ENCODE results near the gene SYNDIG1.

Gene SYNDIG1

DNA sequence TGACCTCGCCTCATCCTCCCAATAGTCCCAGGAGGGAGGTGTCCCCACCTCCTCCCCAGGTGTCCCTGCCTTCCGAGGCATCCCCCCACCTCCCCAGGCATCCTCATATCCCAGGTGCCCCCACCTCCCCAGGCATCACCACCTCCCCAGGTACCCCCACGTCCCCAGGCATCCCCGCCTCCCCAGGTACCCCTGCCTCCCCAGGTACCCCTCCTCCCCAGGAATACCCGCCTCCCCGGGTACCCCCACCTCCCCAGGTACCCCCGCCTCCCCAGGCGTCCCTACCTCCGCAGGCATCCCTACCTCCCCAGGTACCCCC is 198.9 kb downstream of the SYNDIG1 start:
- no peak for ATAC-seq (replicated peaks; ENCODE audit: extremely low read depth, poor library complexity, severe bottlenecking)
- H3K4me3 Mint-ChIP-seq, result no peak overlapping the region
- no peaks in the 10 kb centered on the region for H3K4me1 Mint-ChIP-seq
- no peaks in the 10 kb centered on the region for H3K36me3 Mint-ChIP-seq (ENCODE audit: insufficient read depth)
- H3K9me3 Mint-ChIP-seq, result no peaks in the 10 kb centered on the region
- H3K27ac Mint-ChIP-seq (ENCODE audit: low read depth), result no peak overlapping the region
- H3K27me3 Mint-ChIP-seq, result peaks cover 19% of the 10 kb centered on the region
- DNase-seq (ENCODE audit: low spot score in 2 of 2), result no peak

- H3K4me1 Mint-ChIP-seq, result no peaks in the 10 kb centered on the region
- ATAC-seq (replicated peaks; ENCODE audit: extremely low read depth, poor library complexity, severe bottlenecking), result no peak
- H3K36me3 Mint-ChIP-seq (ENCODE audit: insufficient read depth), result no peaks in the 10 kb centered on the region
- no peak overlapping the region for H3K4me3 Mint-ChIP-seq
- H3K27me3 Mint-ChIP-seq, result peaks cover 19% of the 10 kb centered on the region
- no peak overlapping the region for H3K27ac Mint-ChIP-seq (ENCODE audit: low read depth)
- DNase-seq (ENCODE audit: low spot score in 2 of 2), result no peak
- H3K9me3 Mint-ChIP-seq, result no peaks in the 10 kb centered on the region
Measured at GRCh38 chr20:24668791-24669190, 199.4 kb downstream of the SYNDIG1 start.

- peaks cover 19% of the 10 kb centered on the region for H3K27me3 Mint-ChIP-seq
- no peak overlapping the region for H3K4me3 Mint-ChIP-seq
- H3K27ac Mint-ChIP-seq (ENCODE audit: low read depth), result no peak overlapping the region
- H3K4me1 Mint-ChIP-seq, result no peaks in the 10 kb centered on the region
- DNase-seq (ENCODE audit: low spot score in 2 of 2) (no peak), ATAC-seq (replicated peaks; ENCODE audit: extremely low read depth, poor library complexity, severe bottlenecking) (no peak)
- no peaks in the 10 kb centered on the region for H3K9me3 Mint-ChIP-seq
- no peaks in the 10 kb centered on the region for H3K36me3 Mint-ChIP-seq (ENCODE audit: insufficient read depth)
Measured at GRCh38 chr20:24669701-24670100, 200.3 kb downstream of the SYNDIG1 start.

DNA sequence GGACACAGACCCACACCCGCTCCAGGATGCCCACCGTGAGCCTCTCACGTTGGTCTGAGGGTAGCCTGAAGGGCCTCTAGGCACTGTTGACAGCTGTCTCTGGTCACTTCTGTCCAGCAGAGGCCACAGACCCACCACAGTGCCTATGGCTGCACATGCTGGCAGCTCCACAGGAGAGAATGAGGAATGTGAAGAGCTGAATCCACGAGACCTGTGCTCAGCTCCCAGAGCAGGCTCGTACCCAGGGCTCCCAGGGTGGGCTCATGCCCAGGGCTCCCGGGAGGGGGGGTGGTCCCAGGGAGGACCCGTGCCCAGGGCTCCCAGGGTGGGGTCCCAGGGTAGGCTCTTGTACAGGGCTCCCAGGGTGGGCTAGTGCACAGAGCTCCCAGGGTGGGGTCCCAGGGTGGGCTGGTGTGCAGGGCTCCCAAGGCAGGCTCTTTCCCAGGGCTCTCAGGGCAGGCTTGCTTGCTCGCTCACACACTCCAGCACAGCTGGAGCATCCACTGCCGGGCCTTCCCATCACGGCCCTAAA is 201.0 kb downstream of the SYNDIG1 start:
- H3K27me3 Mint-ChIP-seq, result peaks cover 19% of the 10 kb centered on the region
- H3K4me3 Mint-ChIP-seq, result no peak overlapping the region

GRCh38 chr20:24670981-24671380 is 201.6 kb downstream of the SYNDIG1 start:
- H3K4me1 Mint-ChIP-seq, result no peaks in the 10 kb centered on the region
- no peaks in the 10 kb centered on the region for H3K36me3 Mint-ChIP-seq (ENCODE audit: insufficient read depth)
- no peak for DNase-seq (ENCODE audit: low spot score in 2 of 2)
- no peaks in the 10 kb centered on the region for H3K9me3 Mint-ChIP-seq
- H3K27ac Mint-ChIP-seq (ENCODE audit: low read depth), result no peak overlapping the region
- no peak overlapping the region for H3K4me3 Mint-ChIP-seq
- H3K27me3 Mint-ChIP-seq, result peaks cover 19% of the 10 kb centered on the region
- ATAC-seq (replicated peaks; ENCODE audit: extremely low read depth, poor library complexity, severe bottlenecking), result no peak

More for the DNA sequence above, 201.0 kb downstream of the SYNDIG1 start:
- ATAC-seq (replicated peaks; ENCODE audit: extremely low read depth, poor library complexity, severe bottlenecking) (no peak), DNase-seq (ENCODE audit: low spot score in 2 of 2) (no peak)
- Mint-ChIP-seq H3K4me1 (no peaks in the 10 kb centered on the region), H3K27ac (ENCODE audit: low read depth) (no peak overlapping the region), H3K36me3 (ENCODE audit: insufficient read depth) (no peaks in the 10 kb centered on the region), H3K9me3 (no peaks in the 10 kb centered on the region)

GRCh38 chr20:24672181-24672880 is 202.9 kb downstream of the SYNDIG1 start:
- H3K36me3 Mint-ChIP-seq (ENCODE audit: insufficient read depth), result no peaks in the 10 kb centered on the region
- ATAC-seq (replicated peaks; ENCODE audit: extremely low read depth, poor library complexity, severe bottlenecking) (no peak), DNase-seq (ENCODE audit: low spot score in 2 of 2) (no peak)
- H3K27ac Mint-ChIP-seq (ENCODE audit: low read depth), result no peak overlapping the region
- no peaks in the 10 kb centered on the region for H3K9me3 Mint-ChIP-seq
- H3K27me3 Mint-ChIP-seq, result peaks cover 19% of the 10 kb centered on the region
- no peaks in the 10 kb centered on the region for H3K4me1 Mint-ChIP-seq
- no peak overlapping the region for H3K4me3 Mint-ChIP-seq

- no peak overlapping the region for H3K4me3 Mint-ChIP-seq
- H3K4me1 Mint-ChIP-seq, result no peaks in the 10 kb centered on the region
- no peak overlapping the region for H3K27ac Mint-ChIP-seq (ENCODE audit: low read depth)
- no peaks in the 10 kb centered on the region for H3K36me3 Mint-ChIP-seq (ENCODE audit: insufficient read depth)
- H3K9me3 Mint-ChIP-seq, result no peaks in the 10 kb centered on the region
- DNase-seq (ENCODE audit: low spot score in 2 of 2), result no peak
- peaks cover 19% of the 10 kb centered on the region for H3K27me3 Mint-ChIP-seq
- no peak for ATAC-seq (replicated peaks; ENCODE audit: extremely low read depth, poor library complexity, severe bottlenecking)
Measured at GRCh38 chr20:24672886-24673677, 203.7 kb downstream of the SYNDIG1 start.

DNA sequence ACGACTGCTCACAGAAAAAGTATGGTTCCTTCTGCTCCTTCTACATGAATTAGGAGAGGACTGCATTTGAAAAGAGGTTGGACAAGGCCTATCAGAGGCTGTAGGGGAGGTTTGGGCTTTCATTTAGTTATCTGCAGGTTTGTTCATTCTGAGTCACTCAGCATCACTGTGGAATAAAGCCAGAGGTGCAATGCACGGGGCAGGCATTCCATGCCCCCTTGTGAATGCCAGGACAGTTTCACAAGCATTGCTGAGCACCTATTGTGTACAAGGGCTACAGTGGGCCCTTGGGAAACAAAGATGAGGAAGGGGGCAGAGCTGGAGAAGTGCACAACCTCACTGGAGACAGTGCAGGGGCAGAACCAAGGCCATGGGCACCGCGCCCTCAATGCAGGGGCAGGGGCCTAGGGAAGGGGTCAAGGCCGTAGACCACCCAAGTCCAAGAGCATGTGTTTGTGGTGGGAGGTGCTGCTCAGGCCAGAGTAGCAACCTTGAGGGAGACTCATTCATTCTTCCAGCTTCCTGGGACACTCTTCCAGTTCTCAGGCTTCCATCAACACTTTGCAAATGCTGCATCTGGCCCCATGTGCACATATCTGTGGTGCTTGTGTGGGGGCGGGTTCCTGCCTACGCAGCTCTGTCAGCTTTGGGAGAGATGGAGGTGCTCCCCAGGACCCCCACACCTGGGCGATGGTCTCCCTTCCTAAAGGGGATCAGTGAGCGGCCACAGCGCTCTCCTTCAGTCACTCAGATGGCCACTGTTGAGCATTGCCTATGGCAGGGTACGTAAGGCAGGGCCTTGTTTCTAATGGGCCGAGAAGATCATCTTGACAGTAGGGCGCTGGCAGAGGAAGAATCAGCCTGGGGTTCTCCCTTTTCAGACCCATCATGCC is 204.5 kb downstream of the SYNDIG1 start:
- no peaks in the 10 kb centered on the region for H3K4me1 Mint-ChIP-seq
- DNase-seq (ENCODE audit: low spot score in 2 of 2) (no peak), ATAC-seq (replicated peaks; ENCODE audit: extremely low read depth, poor library complexity, severe bottlenecking) (no peak)
- no peaks in the 10 kb centered on the region for H3K9me3 Mint-ChIP-seq
- no peaks in the 10 kb centered on the region for H3K36me3 Mint-ChIP-seq (ENCODE audit: insufficient read depth)
- no peak overlapping the region for H3K4me3 Mint-ChIP-seq
- H3K27me3 Mint-ChIP-seq, result peaks cover 15% of the 10 kb centered on the region
- no peak overlapping the region for H3K27ac Mint-ChIP-seq (ENCODE audit: low read depth)

DNA sequence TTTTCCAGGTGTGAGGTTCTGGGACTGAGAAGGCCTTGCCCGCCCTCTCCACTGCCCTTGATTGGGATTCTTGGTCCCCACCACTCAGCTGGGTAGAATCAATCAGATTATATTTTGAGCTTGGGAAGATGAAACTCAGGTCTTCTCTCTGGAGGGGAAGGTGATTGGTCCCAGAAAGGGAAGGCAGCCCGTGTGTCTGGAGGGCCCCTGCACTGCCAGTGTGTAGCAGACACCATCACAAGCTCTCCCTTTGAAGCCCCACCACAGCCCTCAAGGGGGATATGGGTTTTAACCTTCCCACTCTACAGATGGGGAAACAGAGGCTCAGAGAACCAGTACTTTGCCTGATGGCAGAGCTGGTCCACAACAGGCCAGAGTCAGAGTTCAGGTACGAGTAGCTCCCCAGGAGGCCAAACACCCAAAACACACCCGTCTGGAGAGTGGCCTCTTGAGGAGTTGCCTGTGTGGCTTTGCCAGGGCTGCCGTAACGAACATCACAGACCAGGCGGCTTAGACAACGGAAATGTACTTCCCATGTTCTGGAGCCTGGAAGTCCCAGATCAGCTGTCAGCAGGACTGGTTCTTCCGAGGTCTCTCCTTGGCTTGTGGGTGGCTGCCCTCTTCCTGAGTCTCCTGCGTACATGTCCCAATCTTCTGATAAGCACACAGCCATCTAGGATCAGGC is 205.6 kb downstream of the SYNDIG1 start:
- no peak for ATAC-seq (replicated peaks; ENCODE audit: extremely low read depth, poor library complexity, severe bottlenecking)
- H3K36me3 Mint-ChIP-seq (ENCODE audit: insufficient read depth), result no peaks in the 10 kb centered on the region
- peaks cover 3% of the 10 kb centered on the region for H3K27me3 Mint-ChIP-seq

DNA sequence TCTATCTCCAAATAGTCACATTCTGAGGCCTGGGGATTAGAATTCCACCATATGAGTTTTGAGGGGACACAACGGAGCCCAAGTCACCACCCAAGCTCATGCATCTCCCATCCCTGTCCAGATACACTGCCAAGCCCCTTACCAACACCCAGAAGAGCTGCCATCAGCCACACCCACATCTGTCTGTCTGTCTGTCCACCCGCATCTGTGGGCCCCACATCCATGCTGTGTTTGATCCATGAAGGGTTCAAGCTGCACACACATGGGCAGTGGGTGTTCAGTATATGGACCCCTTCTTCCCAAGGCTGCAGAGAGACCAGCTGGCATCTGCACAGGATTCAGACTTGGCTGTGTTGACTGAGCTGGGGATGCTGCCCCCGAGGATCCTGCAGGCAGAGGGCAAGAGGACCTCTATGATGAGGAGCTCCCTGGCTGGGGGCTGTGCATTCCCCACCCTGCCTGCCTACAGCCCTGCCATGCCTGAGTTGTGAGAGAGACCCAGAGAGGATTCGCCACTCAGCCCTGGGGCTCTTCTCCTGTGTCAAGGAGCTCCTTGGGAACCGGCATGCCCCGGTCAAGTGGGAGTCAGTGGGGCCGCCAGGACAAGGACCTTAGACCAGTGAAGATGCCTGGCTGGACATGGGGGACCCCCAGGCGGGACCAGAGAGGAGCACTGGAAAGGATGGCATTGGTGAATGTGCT is 206.4 kb downstream of the SYNDIG1 start:
- ATAC-seq (replicated peaks; ENCODE audit: extremely low read depth, poor library complexity, severe bottlenecking), result no peak
- Mint-ChIP-seq H3K9me3 (no peaks in the 10 kb centered on the region), H3K4me1 (no peaks in the 10 kb centered on the region), H3K27ac (ENCODE audit: low read depth) (no peak overlapping the region), H3K27me3 (no peaks in the 10 kb centered on the region), H3K36me3 (ENCODE audit: insufficient read depth) (no peaks in the 10 kb centered on the region), H3K4me3 (no peak overlapping the region)
- no peak for DNase-seq (ENCODE audit: low spot score in 2 of 2)

More for the DNA sequence above, 205.6 kb downstream of the SYNDIG1 start:
- Mint-ChIP-seq H3K4me3 (no peak overlapping the region), H3K4me1 (no peaks in the 10 kb centered on the region), H3K27ac (ENCODE audit: low read depth) (no peak overlapping the region), H3K9me3 (no peaks in the 10 kb centered on the region)
- DNase-seq (ENCODE audit: low spot score in 2 of 2), result no peak

DNA sequence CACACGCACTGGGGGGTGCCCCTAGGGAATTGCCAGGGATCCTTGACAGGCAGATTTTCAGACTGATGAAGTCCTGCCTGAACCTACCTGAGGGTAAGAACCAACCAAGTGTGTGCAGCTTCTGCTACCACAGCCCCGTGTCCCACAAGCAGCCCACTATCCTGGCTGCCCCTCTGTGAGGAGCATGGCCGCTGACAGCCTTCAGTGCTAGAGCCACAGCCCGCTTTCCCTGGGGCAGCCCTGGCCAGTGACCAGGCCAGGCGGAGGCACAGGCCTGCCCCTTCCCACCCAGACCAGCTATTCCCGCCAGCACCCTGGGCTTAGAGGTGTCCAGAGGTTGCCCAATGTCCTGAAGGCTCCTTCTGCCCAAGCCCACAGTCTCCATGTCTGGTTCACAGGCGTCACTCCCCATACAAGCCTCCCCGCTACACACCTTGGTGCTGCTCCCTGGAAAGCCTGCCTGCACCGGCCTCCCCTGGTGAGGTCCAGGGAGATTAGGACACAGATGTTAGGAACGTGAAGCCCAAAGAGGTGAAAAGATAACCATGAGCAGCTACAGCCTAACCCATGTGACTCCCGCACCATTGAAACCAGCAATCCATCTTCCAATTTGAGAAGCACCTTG is 207.0 kb downstream of the SYNDIG1 start:
- Mint-ChIP-seq H3K9me3 (no peaks in the 10 kb centered on the region), H3K4me3 (no peak overlapping the region), H3K36me3 (ENCODE audit: insufficient read depth) (no peaks in the 10 kb centered on the region), H3K27ac (ENCODE audit: low read depth) (no peak overlapping the region), H3K4me1 (no peaks in the 10 kb centered on the region), H3K27me3 (no peaks in the 10 kb centered on the region)
- no peak for DNase-seq (ENCODE audit: low spot score in 2 of 2)
- no peak for ATAC-seq (replicated peaks; ENCODE audit: extremely low read depth, poor library complexity, severe bottlenecking)
